Measurements from ENCODE around the gene KLK7. TPM values are rescaled to one million over a fixed set of nuclear protein-coding genes. Genes with fewer than 3 reads are reported as not detected.

KLK7 gene
- polyA plus RNA-seq, 1 donor: 0.42 TPM

DNA sequence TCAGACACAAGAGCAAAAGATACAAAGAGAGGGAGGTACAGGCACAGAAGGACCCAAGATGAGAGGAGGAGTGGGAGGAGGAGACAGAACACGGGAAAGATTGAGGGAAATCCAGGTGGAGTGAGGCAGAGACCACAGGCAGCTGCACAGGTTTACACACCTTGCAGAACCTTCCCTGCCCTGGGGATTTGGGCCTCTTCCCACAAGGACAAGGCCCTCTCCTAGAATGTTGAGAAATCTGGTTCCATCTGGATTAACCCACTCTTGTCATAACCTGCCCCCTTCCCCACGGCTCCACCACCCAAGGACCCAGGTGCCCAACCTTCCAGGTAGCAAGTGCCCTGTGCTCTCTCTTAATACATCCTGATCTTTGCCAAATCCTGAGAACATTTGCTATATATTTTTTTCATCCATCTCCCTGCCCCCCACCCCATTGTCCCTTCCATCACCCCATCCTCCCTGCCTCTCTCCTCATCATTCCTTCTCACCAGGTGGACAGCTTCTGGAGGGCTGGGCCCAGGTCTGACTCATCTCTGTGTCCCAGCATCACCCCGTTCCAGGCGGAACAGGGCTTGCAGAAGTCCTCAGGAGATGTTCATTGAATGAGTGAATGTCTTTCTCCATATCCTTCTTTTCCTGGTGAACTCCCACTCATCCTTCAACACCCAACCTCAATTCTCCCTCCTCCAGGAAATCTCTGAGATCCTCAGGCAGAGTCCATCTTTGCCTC, 26.5 kb upstream of the KLK7 start:
- Histone ChIP-seq H3K4me3 (ENCODE audit: low read length) (no peak overlapping the region), H3K27ac (ENCODE audit: low read length) (no peak overlapping the region), H3K9me3 (ENCODE audit: control insufficient read depth, low read depth, low read length) (no peaks in the 10 kb centered on the region), H3K4me1 (ENCODE audit: control insufficient read depth, insufficient read depth, low read length) (no peaks in the 10 kb centered on the region), H3K36me3 (ENCODE audit: control insufficient read depth, insufficient read depth, low read length) (no peaks in the 10 kb centered on the region), H3K27me3 (ENCODE audit: control insufficient read depth, insufficient read depth, low read length) (peaks cover 17% of the 10 kb centered on the region)
- DNase-seq: no peak
- WGBS (ENCODE audit: insufficient coverage, low lambda C conversion rate): 0% methylated on average over 1 of the region's 4 CpGs

DNA sequence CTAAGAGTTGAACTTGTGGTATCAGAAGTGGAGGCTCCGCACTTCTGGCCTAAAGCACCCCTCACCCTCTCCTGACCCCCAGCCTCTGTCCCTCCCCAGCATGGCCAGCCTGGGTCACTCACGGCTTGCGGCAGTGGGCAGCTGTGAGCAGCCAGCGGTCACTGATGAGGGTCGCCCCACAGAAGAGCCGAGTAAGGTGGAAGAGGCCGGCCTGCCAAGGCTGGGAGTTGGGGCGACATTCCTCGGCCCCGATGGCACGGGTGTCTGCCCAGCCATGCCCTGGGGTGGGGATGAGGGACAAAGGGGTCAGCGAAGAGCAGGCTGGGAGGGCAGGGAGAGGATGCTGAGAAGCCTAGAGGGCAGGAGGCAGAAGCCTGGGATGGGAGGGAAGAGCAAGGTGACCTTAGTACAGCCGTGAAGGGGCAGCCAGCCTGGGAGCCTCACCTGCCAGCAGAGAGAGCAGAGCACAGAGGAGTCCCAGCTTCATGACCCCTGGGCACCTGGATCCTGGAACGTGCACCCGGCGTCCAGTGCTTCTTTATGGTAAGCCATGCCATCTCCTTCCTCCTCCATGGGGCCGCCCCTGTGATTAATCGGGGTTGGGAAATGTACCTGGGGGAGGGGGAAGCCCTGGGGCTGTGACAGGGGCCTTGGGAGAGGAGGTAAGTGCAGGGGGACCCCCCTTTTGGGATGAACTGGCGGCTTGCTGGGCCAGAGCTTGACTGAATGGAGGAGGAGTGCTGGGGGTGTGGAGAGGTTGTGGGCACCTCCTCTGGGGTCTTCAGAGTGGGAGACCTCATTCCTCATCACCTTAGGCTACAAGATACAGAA, 25.6 kb upstream of the KLK7 start:
- no CpG with 5 or more reads among the region's 19 CpGs for WGBS (ENCODE audit: insufficient coverage, low lambda C conversion rate)
- Histone ChIP-seq H3K27ac (ENCODE audit: low read length) (no peak overlapping the region), H3K4me3 (ENCODE audit: low read length) (no peak overlapping the region), H3K36me3 (ENCODE audit: control insufficient read depth, insufficient read depth, low read length) (no peaks in the 10 kb centered on the region), H3K9me3 (ENCODE audit: control insufficient read depth, low read depth, low read length) (no peaks in the 10 kb centered on the region), H3K27me3 (ENCODE audit: control insufficient read depth, insufficient read depth, low read length) (peaks cover 8% of the 10 kb centered on the region), H3K4me1 (ENCODE audit: control insufficient read depth, insufficient read depth, low read length) (no peaks in the 10 kb centered on the region)
- no peak for DNase-seq

DNA sequence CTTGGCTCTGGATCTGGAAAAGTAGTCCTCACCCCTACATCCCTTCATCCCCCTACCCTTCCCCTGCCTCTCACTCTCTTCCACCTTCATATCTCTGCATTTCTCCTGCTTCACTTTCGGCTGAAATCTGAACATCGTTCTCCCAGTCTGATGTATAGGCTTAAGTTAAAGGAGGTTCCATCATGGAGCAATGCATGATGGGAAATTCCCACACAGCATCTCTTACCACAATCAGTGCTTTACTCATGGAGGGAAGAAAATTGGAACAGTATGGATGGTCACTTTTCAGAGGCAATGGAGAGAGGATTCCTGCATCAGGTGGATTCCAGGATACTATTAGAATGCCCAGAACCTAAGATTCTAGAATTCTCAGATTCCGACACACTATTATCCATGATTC, 23.8 kb upstream of the KLK7 start:
- WGBS (ENCODE audit: insufficient coverage, low lambda C conversion rate): 83% methylated on average over 1 of the region's 3 CpGs
- H3K27ac ChIP-seq (ENCODE audit: low read length): no peak overlapping the region
- H3K4me3 ChIP-seq (ENCODE audit: low read length): no peak overlapping the region
- H3K9me3 ChIP-seq (ENCODE audit: control insufficient read depth, low read depth, low read length): peaks cover under 1% of the 10 kb centered on the region
- H3K4me1 ChIP-seq (ENCODE audit: control insufficient read depth, insufficient read depth, low read length): no peaks in the 10 kb centered on the region
- no peaks in the 10 kb centered on the region for H3K36me3 ChIP-seq (ENCODE audit: control insufficient read depth, insufficient read depth, low read length)
- H3K27me3 ChIP-seq (ENCODE audit: control insufficient read depth, insufficient read depth, low read length): peaks cover 6% of the 10 kb centered on the region
- no peak for DNase-seq

DNA sequence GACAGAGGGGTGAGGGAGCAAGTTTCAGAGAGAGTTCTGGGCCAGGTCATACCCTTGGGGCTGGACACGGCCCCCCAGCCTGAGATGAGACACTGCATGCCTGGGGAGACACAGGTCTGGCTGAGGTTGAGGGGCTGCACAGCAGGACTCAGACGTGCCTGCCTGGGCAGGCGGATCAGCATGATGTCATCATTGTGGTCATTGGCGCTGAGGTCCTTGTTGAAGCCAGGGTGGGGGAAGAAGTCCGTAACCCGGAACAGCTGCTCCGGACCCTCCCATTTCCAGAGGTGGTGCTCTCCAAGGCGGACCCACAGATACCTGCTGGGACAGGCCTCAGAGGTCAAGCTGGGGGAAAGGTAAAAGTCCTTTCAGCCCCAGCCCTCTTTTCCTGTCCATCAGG, 22.7 kb upstream of the KLK7 start:
- H3K27me3 ChIP-seq (ENCODE audit: control insufficient read depth, insufficient read depth, low read length): peaks cover 11% of the 10 kb centered on the region
- WGBS (ENCODE audit: insufficient coverage, low lambda C conversion rate): no CpG with 5 or more reads among the region's 8 CpGs

DNA sequence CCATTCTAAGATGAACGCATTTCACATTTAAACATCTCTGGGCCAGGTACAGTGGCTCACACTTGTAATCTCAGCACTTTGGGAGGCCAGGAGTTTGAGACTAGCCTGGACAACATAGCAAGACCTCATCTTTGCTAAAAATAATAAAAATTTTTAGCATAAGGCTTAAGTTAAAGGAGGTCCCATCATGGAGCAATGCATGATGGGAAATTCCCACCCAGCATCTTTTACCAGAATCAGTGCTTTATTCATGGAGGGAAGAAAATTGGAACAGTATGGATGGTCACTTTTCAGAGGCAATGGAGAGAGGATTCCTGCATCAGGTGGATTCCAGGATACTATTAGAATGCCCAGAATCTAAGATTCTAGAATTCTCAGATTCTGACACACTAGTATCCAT, 21.5 kb upstream of the KLK7 start:
- Histone ChIP-seq H3K4me1 (ENCODE audit: control insufficient read depth, insufficient read depth, low read length) (no peaks in the 10 kb centered on the region), H3K27me3 (ENCODE audit: control insufficient read depth, insufficient read depth, low read length) (peaks cover 17% of the 10 kb centered on the region), H3K4me3 (ENCODE audit: low read length) (no peak overlapping the region), H3K9me3 (ENCODE audit: control insufficient read depth, low read depth, low read length) (peaks cover 3% of the 10 kb centered on the region), H3K36me3 (ENCODE audit: control insufficient read depth, insufficient read depth, low read length) (no peaks in the 10 kb centered on the region), H3K27ac (ENCODE audit: low read length) (no peak overlapping the region)
- WGBS (ENCODE audit: insufficient coverage, low lambda C conversion rate): no CpG with 5 or more reads among the region's 1 CpG
- no peak for DNase-seq

More for the DNA sequence above, 22.7 kb upstream of the KLK7 start:
- Histone ChIP-seq H3K4me1 (ENCODE audit: control insufficient read depth, insufficient read depth, low read length) (no peaks in the 10 kb centered on the region), H3K4me3 (ENCODE audit: low read length) (no peak overlapping the region), H3K27ac (ENCODE audit: low read length) (no peak overlapping the region), H3K9me3 (ENCODE audit: control insufficient read depth, low read depth, low read length) (peaks cover 3% of the 10 kb centered on the region), H3K36me3 (ENCODE audit: control insufficient read depth, insufficient read depth, low read length) (no peaks in the 10 kb centered on the region)
- no peak for DNase-seq

DNA sequence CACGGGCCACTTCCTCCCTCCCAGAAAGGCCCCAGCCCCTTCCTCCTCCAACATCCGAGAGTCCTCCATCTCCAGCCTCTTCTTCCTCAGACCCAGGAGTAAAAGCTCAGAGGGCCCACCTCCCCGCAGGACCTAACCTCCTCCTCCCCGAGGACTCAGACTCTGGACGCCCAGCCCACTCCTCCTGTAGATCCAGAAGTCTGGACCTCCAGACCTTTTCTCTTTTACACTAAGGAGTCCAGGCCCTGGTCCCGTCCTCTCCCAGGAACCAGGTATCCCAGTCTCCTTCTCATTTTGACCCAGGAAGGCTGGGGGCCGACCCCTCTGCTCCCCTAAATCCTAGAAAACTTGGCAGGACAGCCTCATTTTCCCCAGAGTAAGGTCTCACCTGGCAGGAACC, 19.6 kb upstream of the KLK7 start:
- Histone ChIP-seq H3K27ac (ENCODE audit: low read length) (no peak overlapping the region), H3K4me1 (ENCODE audit: control insufficient read depth, insufficient read depth, low read length) (no peaks in the 10 kb centered on the region), H3K4me3 (ENCODE audit: low read length) (no peak overlapping the region), H3K27me3 (ENCODE audit: control insufficient read depth, insufficient read depth, low read length) (peaks cover 17% of the 10 kb centered on the region), H3K36me3 (ENCODE audit: control insufficient read depth, insufficient read depth, low read length) (no peaks in the 10 kb centered on the region), H3K9me3 (ENCODE audit: control insufficient read depth, low read depth, low read length) (peaks cover 3% of the 10 kb centered on the region)
- no CpG with 5 or more reads among the region's 7 CpGs for WGBS (ENCODE audit: insufficient coverage, low lambda C conversion rate)
- no peak for DNase-seq

DNA sequence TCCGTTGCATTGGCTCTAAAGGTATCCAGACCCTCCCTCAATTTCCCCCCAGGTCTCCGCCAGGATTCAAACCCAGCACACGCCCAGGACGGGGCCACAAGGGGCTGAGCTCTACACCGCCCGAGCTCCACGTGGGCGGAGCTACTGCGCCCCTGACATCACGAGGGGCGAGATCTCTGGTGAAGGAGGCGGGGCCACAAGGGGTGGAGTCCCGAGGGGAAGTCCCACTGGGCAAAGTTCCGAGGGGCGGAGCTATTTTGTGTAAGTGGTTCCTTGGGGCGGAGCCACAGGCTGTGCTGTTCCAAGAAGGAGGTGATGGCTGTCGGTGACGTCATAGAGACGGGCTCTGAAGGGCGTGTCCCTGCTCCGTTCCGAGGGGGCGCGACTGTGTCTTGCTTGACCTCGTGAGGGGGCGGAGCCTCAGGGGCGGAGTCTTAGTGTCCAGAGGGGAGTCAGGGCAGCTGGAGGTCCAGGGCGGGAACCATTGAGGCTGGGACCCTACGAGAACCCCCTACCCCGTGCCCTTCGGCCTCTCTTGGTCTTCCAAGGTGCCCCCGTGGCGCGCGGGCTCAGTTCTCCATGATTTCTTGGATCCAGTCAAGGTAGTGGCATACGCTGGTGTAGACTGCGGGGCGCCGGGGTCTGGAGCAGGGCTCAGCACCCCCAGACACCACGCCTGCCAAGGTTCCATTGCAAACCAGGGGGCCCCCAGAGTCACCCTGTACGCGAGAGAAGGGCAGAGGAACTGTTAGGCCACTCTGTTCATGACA, 19.0 kb upstream of the KLK7 start:
- no peak overlapping the region for H3K27ac ChIP-seq (ENCODE audit: low read length)
- H3K36me3 ChIP-seq (ENCODE audit: control insufficient read depth, insufficient read depth, low read length): no peaks in the 10 kb centered on the region
- H3K4me1 ChIP-seq (ENCODE audit: control insufficient read depth, insufficient read depth, low read length): no peaks in the 10 kb centered on the region
- DNase-seq: no peak
- no CpG with 5 or more reads among the region's 42 CpGs for WGBS (ENCODE audit: insufficient coverage, low lambda C conversion rate)
- peaks cover 3% of the 10 kb centered on the region for H3K9me3 ChIP-seq (ENCODE audit: control insufficient read depth, low read depth, low read length)
- peaks cover 17% of the 10 kb centered on the region for H3K27me3 ChIP-seq (ENCODE audit: control insufficient read depth, insufficient read depth, low read length)
- no peak overlapping the region for H3K4me3 ChIP-seq (ENCODE audit: low read length)

DNA sequence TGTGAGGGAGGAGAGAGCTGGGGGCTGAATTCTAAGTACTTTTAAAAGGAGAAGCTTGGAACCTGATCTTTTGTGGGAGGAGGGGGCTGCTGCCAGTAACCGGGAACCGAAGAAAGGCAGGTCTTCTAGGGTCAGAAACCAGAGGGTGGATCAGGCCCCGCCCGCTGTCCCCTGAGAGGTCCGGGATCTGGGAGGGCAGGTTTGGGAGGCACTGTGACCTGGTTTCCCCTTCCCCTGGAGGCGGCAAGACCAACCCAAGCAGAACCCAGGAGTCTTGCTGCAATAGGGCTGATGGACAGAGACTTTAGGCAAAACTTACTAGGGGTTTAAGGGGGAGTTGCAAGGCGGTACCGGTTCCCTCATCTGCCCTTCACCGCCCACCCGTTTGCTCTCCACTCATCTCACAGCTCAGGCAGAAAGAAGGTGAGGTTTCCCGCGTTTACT, 18.4 kb upstream of the KLK7 start:
- peaks cover 3% of the 10 kb centered on the region for H3K9me3 ChIP-seq (ENCODE audit: control insufficient read depth, low read depth, low read length)
- WGBS (ENCODE audit: insufficient coverage, low lambda C conversion rate): no CpG with 5 or more reads among the region's 12 CpGs
- H3K36me3 ChIP-seq (ENCODE audit: control insufficient read depth, insufficient read depth, low read length): no peaks in the 10 kb centered on the region
- no peak overlapping the region for H3K4me3 ChIP-seq (ENCODE audit: low read length)
- H3K27ac ChIP-seq (ENCODE audit: low read length): no peak overlapping the region
- no peak for DNase-seq
- no peaks in the 10 kb centered on the region for H3K4me1 ChIP-seq (ENCODE audit: control insufficient read depth, insufficient read depth, low read length)
- H3K27me3 ChIP-seq (ENCODE audit: control insufficient read depth, insufficient read depth, low read length): peaks cover 17% of the 10 kb centered on the region

DNA sequence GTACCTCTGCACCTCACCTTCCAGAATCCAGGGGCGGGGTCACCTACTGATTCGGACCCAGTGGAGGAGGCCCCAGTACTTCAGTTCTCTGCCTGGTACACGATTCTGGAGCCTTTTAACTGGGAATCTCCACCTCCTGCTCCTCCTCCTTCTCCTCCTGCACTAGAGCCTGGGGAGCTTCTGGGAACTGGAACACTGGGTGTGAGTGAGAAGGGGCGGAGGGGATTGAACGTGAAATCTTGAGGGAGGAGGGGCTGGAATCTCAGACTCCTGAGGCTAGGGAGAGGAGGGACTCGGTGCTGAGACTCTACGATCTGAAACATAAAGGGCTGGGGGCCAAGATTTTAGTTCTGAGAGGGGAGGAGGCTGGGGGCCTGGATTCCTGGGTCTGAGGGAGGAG, 17.8 kb upstream of the KLK7 start, which contains the start of gene KLK8:
TSS of gene KLK8 (minus strand) at position 90 of the 400 bp plus-strand sequence. CDS start 437 bp downstream, outside the sequence.
- WGBS (ENCODE audit: insufficient coverage, low lambda C conversion rate): no CpG with 5 or more reads among the region's 7 CpGs
- peaks cover 3% of the 10 kb centered on the region for H3K9me3 ChIP-seq (ENCODE audit: control insufficient read depth, low read depth, low read length)
- DNase-seq: no peak
- no peaks in the 10 kb centered on the region for H3K36me3 ChIP-seq (ENCODE audit: control insufficient read depth, insufficient read depth, low read length)
- peaks cover 19% of the 10 kb centered on the region for H3K27me3 ChIP-seq (ENCODE audit: control insufficient read depth, insufficient read depth, low read length)
- H3K4me1 ChIP-seq (ENCODE audit: control insufficient read depth, insufficient read depth, low read length): no peaks in the 10 kb centered on the region
- H3K4me3 ChIP-seq (ENCODE audit: low read length): no peak within 1 kb of the TSS
- H3K27ac ChIP-seq (ENCODE audit: low read length): no peak within 1 kb of the TSS

DNA sequence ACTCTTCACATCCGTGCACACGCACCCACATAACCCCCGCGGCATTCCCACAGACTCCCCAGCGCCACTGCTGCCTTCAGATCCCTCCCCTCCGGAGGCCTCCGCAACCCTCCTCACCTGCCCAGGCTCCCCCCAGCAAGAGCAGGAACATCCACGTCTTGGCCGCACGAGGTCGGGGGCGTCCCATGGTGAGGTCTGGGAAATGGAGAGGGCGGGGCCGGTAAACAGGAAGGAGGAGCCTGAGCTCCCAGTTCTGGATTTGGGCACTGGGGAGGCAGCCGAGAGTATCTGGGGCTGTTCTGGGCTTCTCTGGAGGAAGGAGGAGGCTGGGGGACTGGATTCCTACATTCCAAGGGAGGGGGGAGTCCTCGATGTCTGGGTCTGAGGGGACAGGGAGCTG, 17.3 kb upstream of the KLK7 start:
- Histone ChIP-seq H3K4me1 (ENCODE audit: control insufficient read depth, insufficient read depth, low read length) (no peaks in the 10 kb centered on the region), H3K4me3 (ENCODE audit: low read length) (no peak overlapping the region), H3K9me3 (ENCODE audit: control insufficient read depth, low read depth, low read length) (peaks cover 3% of the 10 kb centered on the region), H3K27me3 (ENCODE audit: control insufficient read depth, insufficient read depth, low read length) (peaks cover 19% of the 10 kb centered on the region), H3K27ac (ENCODE audit: low read length) (no peak overlapping the region), H3K36me3 (ENCODE audit: control insufficient read depth, insufficient read depth, low read length) (no peaks in the 10 kb centered on the region)
- no CpG with 5 or more reads among the region's 16 CpGs for WGBS (ENCODE audit: insufficient coverage, low lambda C conversion rate)
- DNase-seq: no peak
